Amniotic epithelial cell (primary cell): Measurements from ENCODE around the gene EYA2.

Source experiments
- DNase-seq: peaks from one replicate; pipeline ENCODE4 v3.0.0-alpha.2; 2010; ENCODE audit warnings: low read depth

The EYA2 gene

GRCh38 chr20:47036091-47036870 is 141.6 kb downstream of the EYA2 start:
- no peak for DNase-seq

- no peak for DNase-seq
Observed at GRCh38 chr20:47038566-47039560, 144.2 kb downstream of the EYA2 start.

- DNase-seq: no peak
Observed at GRCh38 chr20:47040506-47041125, 146.0 kb downstream of the EYA2 start.

- DNase-seq: no peak
Observed at GRCh38 chr20:47041396-47041899, 146.8 kb downstream of the EYA2 start.

- no peak for DNase-seq
Observed at GRCh38 chr20:47042464-47042863, 147.8 kb downstream of the EYA2 start.

GRCh38 chr20:47043086-47043485 is 148.4 kb downstream of the EYA2 start:
- DNase-seq: no peak

GRCh38 chr20:47044938-47045337 is 150.3 kb downstream of the EYA2 start:
- no peak for DNase-seq

- no peak for DNase-seq
Observed at GRCh38 chr20:47048054-47048453, 153.4 kb downstream of the EYA2 start.

GRCh38 chr20:47049771-47050170 is 155.1 kb downstream of the EYA2 start:
- DNase-seq: no peak

GRCh38 chr20:47050996-47051395 is 156.4 kb downstream of the EYA2 start:
- no peak for DNase-seq

GRCh38 chr20:47051936-47052526 is 157.4 kb downstream of the EYA2 start:
- DNase-seq: no peak

GRCh38 chr20:47054506-47054905 is 159.9 kb downstream of the EYA2 start:
- DNase-seq: no peak

- DNase-seq: no peak
Observed at GRCh38 chr20:47054945-47055344, 160.3 kb downstream of the EYA2 start.

- no peak for DNase-seq
Observed at GRCh38 chr20:47055699-47056369, 161.2 kb downstream of the EYA2 start.

- DNase-seq: no peak
Observed at GRCh38 chr20:47057661-47058060, 163.0 kb downstream of the EYA2 start.

GRCh38 chr20:47058236-47058635 is 163.6 kb downstream of the EYA2 start:
- no peak for DNase-seq

- no peak for DNase-seq
Observed at GRCh38 chr20:47059536-47059935, 164.9 kb downstream of the EYA2 start.

GRCh38 chr20:47061549-47061948 is 166.9 kb downstream of the EYA2 start:
- DNase-seq: no peak

- no peak for DNase-seq
Observed at GRCh38 chr20:47062226-47062890, 167.7 kb downstream of the EYA2 start.

- DNase-seq: no peak
Observed at GRCh38 chr20:47063407-47063806, 168.8 kb downstream of the EYA2 start.

- no peak for DNase-seq
Observed at GRCh38 chr20:47063808-47064207, 169.2 kb downstream of the EYA2 start.
